HPDE6-E6E7 (cell line): ENCODE results near the gene MYBPH.

ENCODE experiments used
- DNase-seq: peaks from one replicate; pipeline ENCODE4 v3.0.0; 2011; ENCODE audit warnings: missing footprints; ENCODE audit errors: extremely low spot score

MYBPH gene

DNA sequence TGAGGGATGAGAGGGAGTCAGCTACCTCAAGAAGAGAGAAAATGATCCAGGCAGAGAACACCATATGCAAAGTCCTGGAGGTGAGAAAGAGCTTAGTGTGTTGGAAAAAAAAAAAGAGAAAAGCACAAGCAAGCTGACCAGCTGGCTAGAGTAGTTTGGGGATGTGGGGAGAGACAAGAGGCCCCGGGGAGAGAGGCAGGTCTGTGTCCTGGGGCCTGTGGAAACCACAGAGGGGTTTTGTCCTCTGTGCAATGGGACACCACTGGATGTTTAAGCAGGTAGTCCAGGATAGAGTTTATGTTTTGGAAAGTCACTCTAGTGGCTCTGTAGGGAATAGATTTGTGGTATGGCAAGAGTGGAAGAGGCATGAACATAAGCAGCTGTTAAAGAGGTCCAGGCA, 25.3 kb upstream of the MYBPH start:
- DNase-seq = no peak

- no peak for DNase-seq
Observed at GRCh38 chr1:203199816-203200571, 24.4 kb upstream of the MYBPH start.

- DNase-seq = no peak
Observed at GRCh38 chr1:203199481-203199815, 23.8 kb upstream of the MYBPH start.

GRCh38 chr1:203199002-203199401, 23.4 kb upstream of the MYBPH start:
- DNase-seq = no peak

GRCh38 chr1:203197625-203198024, 22.0 kb upstream of the MYBPH start:
- no peak for DNase-seq

- no peak for DNase-seq
Observed at GRCh38 chr1:203196371-203196770, 20.7 kb upstream of the MYBPH start.

- DNase-seq = no peak
Observed at GRCh38 chr1:203190949-203191348, 15.3 kb upstream of the MYBPH start.

DNA sequence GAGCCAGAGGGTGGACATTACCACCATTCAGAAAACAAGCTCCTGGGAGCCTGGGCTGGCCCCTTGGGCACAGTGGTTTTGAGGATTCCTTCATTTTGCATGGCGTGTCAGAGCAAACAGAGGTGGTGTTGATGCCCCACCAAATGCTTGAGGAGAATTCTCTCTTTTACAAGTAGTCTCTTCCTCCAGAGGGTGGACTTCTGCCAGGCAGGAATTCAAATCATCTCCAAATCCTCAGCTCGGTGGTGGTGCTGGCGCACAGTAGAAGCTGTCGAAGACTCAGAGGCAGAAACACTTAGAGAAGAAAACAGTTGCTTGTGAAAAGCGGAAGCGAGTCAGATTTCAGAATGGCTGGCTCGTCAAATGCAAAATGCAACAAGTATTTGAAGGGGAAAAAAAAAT, 14.3 kb upstream of the MYBPH start:
- no peak for DNase-seq

DNA sequence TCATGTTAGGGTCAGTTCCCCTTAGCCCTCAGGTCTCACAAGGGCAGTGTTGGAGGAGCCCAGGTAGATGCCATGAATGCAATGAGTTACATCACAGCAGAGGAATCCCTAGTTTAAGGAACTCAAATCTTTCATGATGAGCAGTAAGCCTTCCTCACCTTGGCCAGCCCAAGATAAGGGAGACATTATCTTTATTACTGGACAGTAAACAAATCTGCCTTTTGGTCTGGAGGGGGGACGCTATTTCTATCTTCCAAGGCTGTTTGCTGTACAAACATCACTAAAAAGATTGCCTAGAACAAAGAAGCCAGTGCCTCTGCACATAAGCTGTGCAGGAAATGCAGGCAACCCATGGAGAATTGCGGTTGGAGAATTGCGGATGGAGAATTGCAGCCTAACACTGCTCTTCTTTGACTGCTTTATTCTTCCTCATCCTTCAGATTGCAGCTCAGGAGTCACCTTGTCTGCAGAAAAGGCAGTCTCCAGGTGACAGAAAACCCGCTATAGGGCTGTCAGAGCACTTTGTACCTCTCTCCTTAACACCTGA, 13.1 kb upstream of the MYBPH start:
- DNase-seq = no peak

DNA sequence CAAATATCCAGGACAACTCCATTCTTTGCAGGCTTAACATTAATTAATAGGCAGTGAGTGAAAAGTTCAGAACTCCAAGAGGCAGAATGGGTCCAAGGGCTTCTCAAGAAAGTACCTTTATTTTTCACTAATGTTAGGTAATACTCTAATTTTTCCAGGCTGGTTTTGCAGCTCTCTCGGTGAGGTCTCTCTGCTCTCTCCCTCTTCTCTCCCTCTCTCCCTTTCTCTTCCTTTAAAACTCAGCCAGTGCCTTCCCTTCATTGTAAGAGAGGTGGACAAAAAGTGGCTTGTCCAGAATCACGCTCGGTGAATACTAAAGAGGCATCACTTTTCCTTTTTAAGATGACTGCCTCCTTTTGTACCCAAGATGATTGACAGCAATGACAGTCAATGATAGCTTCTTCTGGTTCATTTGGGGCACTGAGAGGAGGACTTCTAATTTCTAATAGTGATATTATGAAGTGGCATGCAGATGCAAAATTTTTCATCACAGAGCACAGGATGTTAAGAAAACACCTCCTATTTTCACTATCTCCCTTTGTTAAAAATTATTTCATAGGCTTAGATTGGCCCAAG, 12.2 kb upstream of the MYBPH start:
- DNase-seq = no peak

DNA sequence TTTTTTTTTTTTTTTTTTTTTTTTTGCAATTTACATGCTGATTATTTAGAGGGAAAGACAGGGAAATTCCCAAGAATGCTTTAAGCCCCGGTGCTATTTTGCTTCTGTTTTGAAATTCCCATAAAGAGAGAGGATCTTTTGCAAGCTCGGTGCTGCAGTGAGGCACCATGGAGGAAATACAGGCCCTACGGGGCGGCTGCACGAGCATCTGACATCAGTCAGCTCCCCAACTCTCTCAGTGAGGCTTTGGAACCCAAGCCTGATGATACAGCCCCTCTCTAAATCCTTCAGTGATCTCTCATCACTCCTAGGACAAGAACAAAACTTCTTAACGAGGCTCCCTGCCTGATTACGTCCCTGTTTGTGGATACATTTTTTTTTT, 11.7 kb upstream of the MYBPH start:
- DNase-seq = no peak

DNA sequence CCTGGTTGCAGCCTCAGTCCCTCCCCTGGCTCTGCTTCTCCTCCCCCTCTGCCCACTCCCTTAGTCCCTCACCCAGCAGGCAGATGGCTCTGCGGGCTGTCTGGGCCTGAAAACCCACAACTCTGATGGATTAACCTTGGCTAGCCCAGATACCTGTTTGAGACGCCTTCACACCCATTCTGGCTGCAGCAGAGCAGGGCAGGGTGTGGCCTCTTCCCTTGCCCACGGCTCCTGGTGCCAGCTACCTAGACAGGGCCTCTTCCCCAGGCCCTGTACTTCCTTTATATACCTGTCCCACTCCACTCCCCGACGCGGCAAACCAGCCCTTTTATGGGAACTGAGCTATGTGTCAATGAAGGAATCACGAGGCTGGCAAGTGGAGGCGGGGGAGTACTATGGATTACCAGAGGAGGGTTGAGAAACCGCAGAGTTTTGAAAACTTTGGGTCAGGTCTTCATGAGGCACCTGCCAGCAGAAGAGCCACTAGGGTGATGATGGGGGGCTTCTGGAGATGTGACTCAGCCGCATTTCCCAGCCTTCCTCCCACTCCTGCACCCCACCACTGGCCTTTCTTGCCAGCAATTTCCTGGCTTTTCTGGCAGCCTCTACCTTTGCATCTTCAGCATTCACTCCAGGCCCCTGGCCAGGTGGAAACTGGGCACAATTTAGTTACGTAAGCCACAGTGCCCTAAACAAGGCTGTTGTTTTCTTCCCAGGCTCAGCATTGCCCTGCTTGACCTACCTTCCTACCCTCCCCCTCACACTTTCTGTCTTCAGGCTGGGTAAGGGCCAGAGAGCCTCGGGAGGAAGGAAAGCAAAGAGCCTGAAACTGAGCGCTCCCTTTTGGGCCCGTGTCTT, 11.0 kb upstream of the MYBPH start, which contains the start of gene CHI3L1:
Gene CHI3L1, minus strand, starts transcription at position 259 of the 858 bp plus-strand sequence. Its CDS starts 81 bp downstream, at position 178.
- DNase-seq = no peak

DNA sequence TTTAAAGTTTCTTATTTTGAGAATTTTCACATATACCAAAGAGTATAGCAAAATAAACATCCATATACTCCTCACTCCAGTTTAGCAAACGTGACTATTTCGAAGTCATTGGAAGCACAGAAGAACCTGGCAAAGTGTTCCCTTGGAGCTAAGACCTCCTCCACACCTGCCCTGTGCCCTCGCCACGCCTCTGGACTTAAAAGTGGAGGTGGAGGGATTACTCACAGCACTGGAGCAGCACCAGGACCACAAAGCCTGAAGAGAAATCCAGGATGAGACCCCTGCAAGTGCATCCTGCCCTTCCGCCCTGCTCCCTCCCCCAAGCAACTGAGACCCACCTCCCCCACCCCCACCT, 10.4 kb upstream of the MYBPH start:
- no peak for DNase-seq

- DNase-seq = no peak
Observed at GRCh38 chr1:203185585-203185984, 10.0 kb upstream of the MYBPH start.

DNA sequence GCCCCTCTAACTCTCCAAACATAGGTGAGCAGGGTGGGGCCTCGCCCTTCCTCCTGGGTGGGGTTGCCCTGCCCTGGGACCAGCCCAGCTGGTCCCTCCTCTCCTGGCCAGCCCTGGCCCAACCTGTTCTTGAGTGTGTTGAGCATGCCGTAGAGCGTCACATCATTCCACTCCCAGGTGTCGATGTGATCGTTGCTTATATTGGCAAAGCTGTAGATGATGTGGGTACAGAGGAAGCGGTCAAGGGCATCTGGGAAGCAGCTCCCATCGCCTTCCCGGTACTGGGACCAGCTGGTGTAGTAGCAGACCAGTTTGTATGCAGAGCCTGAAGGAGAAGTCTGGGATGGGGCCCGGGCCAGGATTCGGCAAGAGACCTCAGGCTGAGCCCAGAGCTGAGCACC, 9.4 kb upstream of the MYBPH start:
- no peak for DNase-seq

DNA sequence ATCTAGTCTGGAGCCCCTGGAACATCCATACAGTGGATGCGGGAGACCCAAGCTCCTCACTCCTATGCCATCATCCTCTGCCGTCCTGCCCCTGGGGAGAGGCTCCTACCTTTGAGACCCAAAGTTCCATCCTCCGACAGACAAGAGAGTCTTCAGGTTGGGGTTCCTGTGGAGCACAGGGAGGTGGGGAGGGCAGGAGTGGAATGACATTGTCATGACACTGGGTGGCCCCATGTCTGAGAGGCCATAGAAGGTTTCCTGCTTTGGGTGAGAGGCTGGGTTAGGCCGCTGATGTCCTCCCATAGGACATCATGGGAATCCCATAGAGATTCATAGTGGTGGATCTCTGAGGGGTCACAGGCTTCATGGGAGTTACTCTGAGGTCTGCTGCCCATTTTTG, 8.8 kb upstream of the MYBPH start:
- DNase-seq = no peak

GRCh38 chr1:203183828-203184227, 8.2 kb upstream of the MYBPH start:
- DNase-seq = no peak

DNA sequence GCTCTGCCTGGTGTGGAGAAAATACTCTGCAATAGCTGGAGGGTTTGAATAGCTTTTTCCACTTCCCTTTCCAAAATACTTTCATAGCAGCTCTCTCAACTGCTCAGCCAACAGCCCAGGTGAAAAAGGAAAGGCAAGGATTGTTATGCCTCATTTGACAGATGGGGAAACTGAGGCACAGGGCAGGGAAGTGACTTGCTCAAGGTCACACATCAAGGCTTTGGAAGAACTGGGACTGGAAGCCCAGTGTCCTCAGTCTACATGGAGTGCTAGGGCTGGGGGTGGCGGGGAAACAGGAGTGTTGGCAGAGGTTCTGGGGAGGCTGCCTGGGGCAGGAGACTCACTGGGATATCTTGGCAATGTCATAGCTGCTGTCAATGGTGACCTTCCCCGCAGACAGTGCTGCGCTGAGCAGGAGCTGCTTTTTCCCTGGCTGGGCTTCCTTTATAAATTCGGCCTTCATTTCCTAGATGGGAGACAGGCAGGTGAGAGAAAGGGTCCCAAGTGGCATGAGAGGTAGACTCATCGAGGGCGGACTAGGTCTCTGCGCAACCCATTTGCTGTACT, 6.8 kb upstream of the MYBPH start:
- DNase-seq = no peak

DNA sequence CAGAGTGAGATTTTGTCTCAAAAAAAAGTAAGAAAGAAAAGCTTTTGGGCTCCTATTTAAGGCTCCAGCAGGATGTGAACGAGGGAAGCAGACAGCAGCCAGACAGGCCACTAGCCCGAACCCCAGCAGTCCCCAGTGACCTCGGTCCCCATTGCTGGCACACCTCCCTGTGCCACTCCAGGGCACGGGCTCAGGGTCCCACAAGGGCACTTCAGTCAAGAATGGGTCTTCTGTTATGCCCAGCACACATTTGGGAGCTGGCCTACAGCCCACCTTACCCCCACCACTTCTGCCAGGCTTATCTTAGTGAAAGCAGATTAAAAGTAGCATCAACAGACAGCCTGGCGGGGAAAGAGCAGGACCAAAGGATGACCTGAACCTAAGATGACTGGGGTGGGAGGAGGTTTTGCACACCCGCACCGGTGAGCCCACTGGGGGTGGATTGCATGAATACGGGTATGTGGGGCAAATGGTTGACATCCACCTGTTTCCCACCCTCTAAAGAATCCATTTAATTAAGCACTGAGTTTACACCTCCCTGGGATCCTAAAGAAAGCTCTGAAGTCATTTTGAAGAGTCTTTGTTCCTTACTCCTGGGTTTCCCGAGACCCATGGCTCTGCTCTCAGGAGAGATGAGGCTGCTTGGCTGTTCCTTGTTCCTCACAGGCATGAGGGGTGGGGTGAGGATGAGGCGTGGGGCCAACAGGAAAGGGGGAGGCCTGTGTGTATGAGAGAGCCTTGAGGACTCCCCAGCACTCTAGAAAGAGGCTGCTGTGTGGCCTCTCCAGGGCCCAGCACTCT, 6.2 kb upstream of the MYBPH start:
- no peak for DNase-seq

- DNase-seq = no peak
Observed at GRCh38 chr1:203180611-203181330, 5.1 kb upstream of the MYBPH start.

DNA sequence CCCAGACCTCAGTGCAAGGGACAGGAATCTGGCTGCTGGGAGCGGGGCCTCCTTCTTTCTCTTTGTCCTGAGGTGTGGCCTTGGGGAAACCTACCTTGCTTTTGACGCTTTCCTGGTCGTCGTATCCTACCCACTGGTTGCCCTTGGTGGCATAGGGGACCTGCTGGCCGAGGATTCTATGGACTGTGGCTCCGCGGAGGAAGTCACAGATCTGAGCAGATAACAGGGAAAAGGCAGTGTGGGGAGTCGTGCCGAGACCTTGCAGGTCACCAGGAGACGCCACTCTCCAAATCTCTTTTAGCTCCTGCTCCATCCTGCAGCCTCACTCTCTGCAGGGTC, 4.0 kb upstream of the MYBPH start:
- DNase-seq = no peak
